NCI-H1436 (cell line): ENCODE data around the gene NEUROD1.

Experiments
- DNase-seq: peaks from one replicate; lab custom pipeline; 2025; lab: John Stamatoyannopoulos, UW

Gene NEUROD1

GRCh38 chr2:181679544-181679979 is 755 bp downstream of the NEUROD1 start:
- no peak for DNase-seq

GRCh38 chr2:181678861-181679543 is 1.3 kb downstream of the NEUROD1 start:
- no peak for DNase-seq

GRCh38 chr2:181677912-181678586 is 2.3 kb downstream of the NEUROD1 start:
- no peak for DNase-seq

- no peak for DNase-seq
These were observed 5.1 kb downstream of the NEUROD1 start for GRCh38 chr2:181675254-181675653.

- DNase-seq = no peak
These were observed 5.9 kb downstream of the NEUROD1 start for GRCh38 chr2:181674461-181674860.

GRCh38 chr2:181673173-181673572 is 7.1 kb downstream of the NEUROD1 start:
- peak; percentile 19 for DNase-seq

GRCh38 chr2:181672255-181673008 is 7.9 kb downstream of the NEUROD1 start:
- DNase-seq = no peak

- no peak for DNase-seq
These were observed 9.7 kb downstream of the NEUROD1 start for GRCh38 chr2:181670632-181671031.

GRCh38 chr2:181667234-181667633 is 13.1 kb downstream of the NEUROD1 start:
- DNase-seq = no peak

GRCh38 chr2:181662287-181662686 is 18.0 kb downstream of the NEUROD1 start:
- no peak for DNase-seq

- no peak for DNase-seq
These were observed 20.1 kb downstream of the NEUROD1 start for GRCh38 chr2:181660181-181660580.

GRCh38 chr2:181658444-181658843 is 21.9 kb downstream of the NEUROD1 start:
- DNase-seq = peak; percentile 39

- DNase-seq = peak; percentile 61
These were observed 22.9 kb downstream of the NEUROD1 start for GRCh38 chr2:181657379-181657778.

GRCh38 chr2:181656450-181657291 is 23.6 kb downstream of the NEUROD1 start, which contains the start of gene CERKL:
TSS of gene CERKL (minus strand) at chr2:181657105. CDS start at chr2:181657006, 99 bp downstream.
- DNase-seq = no peak

- no peak for DNase-seq
These were observed 24.8 kb downstream of the NEUROD1 start for GRCh38 chr2:181655519-181655918.

GRCh38 chr2:181649436-181649979 is 30.8 kb downstream of the NEUROD1 start:
- no peak for DNase-seq

- DNase-seq = no peak
These were observed 31.7 kb downstream of the NEUROD1 start for GRCh38 chr2:181648478-181649155.

- no peak for DNase-seq
These were observed 33.8 kb downstream of the NEUROD1 start for GRCh38 chr2:181646415-181646987.

GRCh38 chr2:181643151-181643550 is 37.2 kb downstream of the NEUROD1 start:
- DNase-seq = no peak

GRCh38 chr2:181642086-181642485 is 38.2 kb downstream of the NEUROD1 start:
- DNase-seq = no peak

- no peak for DNase-seq
These were observed 40.6 kb downstream of the NEUROD1 start for GRCh38 chr2:181639686-181640085.
